Mononuclear cell (primary cell): ENCODE measurements around the gene SIDT1. TPM values are rescaled to one million over a fixed set of nuclear protein-coding genes. Genes with fewer than 3 reads are reported as not detected.

ENCODE experiments used
- H3K27me3 ChIP-seq: 2 replicates; pipeline ENCODE4 v1.6.0; 2011; ENCODE audit warnings: low read length, control low read depth; ENCODE audit not compliant: insufficient read depth
- H3K4me1 ChIP-seq: 2 replicates; pipeline ENCODE4 v1.5.1; 2011; ENCODE audit warnings: mild to moderate bottlenecking, low read length, control low read depth; ENCODE audit not compliant: insufficient read depth
- H3K4me3 ChIP-seq: 2 replicates; pipeline ENCODE4 v1.5.1; 2011; ENCODE audit warnings: mild to moderate bottlenecking, low read length, moderate library complexity
- H3K9me3 ChIP-seq: 2 replicates; pipeline ENCODE4 v1.5.1; 2011; ENCODE audit warnings: low read depth, mild to moderate bottlenecking, control low read depth, low read length
- total RNA-seq: library from RNA; depleted of rRNA; stranded (reverse); fragments of >200 nt; gene quantifications from one replicate; pipeline ENCODE4 v1.2.3, GENCODE V29; 2012

Gene SIDT1
- total RNA-seq, 1 donor: 38.5 TPM

DNA sequence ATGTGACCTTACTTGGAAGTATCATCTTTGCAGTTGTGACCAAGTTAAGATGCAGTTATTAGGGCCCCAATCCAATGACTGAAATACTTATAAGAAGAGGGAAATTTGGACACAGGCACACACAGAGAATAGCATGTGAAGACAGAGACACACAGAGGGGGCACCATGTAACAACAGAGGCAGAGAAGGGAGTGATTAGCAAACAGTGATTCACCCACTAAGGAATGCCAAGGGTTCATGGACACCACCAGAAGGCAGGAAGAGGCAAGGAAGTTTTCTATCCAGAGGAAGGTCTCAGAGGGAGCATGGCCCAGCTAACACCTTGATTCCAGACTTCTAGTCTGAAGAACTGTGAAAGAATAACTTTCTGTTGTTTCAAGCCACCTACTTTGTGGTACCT lies 25.0 kb downstream of the SIDT1 start:
- H3K9me3 ChIP-seq: no peaks in the 10 kb centered on the region
- no peak overlapping the region for H3K4me3 ChIP-seq
- H3K4me1 ChIP-seq: peaks cover 18% of the 10 kb centered on the region
- H3K27me3 ChIP-seq: no peaks in the 10 kb centered on the region

DNA sequence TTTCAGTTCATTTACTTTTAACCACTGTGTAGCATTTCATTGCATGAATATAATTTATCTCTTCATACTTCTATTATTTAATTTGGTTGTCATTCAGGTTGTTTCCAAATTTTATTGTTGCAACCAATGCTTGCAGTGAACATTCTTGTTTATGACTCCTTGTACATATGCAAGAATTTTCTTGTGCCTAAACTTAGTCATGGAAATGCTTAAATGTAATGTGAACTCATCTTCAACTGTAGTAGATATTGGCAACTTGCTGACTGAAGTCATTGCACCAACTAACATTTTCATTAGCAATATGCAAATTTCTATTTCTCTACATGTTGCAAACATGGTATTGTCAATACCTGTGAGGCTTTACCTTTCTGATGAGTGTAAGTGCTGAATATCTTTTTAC lies 26.7 kb downstream of the SIDT1 start:
- Histone ChIP-seq H3K4me1 (peaks cover 18% of the 10 kb centered on the region), H3K4me3 (no peak overlapping the region), H3K27me3 (no peaks in the 10 kb centered on the region), H3K9me3 (no peaks in the 10 kb centered on the region)

DNA sequence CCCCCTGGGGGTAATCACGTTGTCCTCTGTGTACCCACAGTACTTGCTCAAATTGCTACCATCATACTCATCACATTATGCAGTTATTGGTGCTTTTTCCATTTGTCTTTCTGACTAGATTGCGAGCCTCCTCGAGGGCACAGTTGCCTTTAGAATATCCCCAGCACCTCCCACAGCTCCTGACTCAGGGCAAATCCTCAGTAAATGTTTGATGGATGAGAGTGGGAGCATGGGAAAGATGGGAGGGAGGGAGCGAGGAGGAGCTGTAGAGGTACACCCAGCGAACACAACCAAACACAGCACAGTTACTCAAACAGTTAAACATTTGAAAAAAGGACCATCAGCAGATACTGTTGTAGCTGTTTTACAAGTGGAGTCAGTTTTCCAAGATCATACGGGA lies 27.9 kb downstream of the SIDT1 start:
- H3K27me3 ChIP-seq: no peaks in the 10 kb centered on the region
- H3K4me3 ChIP-seq: no peak overlapping the region
- no peaks in the 10 kb centered on the region for H3K9me3 ChIP-seq
- peaks cover 18% of the 10 kb centered on the region for H3K4me1 ChIP-seq

DNA sequence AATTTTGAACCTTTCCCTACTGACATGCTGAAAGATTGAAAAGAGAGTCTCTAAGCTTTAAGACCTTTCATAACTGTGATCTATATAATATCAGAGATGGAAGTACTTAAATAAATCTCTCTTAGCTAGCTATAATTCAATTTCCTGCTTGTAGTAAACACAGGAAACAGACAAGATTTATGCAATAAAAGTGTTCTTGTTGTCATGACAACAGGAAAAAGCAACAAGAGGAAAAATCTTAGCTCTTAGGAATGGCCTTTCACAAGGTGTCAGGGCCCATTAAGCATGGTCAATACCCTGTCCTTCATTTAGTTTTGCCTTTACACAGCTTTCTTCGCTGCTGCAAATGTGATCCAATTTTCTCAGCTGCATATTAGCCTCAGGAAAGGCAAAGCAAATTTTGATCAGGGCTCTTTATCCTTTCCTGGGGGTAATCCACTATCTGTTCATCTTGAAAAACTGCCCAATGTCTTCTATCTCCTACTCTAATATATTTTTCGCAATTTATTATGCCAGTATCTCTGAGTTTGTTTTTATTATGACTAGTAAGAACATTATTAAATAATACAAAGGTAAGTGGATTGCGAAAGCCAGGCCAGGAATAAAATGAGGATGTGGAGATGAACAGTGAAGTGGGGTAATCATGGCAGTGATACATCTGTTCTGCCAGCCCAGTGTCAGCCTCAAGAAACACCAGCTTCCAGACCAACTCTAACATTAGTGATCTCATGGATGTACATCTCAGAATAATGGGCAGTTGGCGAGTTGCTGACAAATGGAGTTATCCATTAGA lies 28.7 kb downstream of the SIDT1 start:
- H3K4me1 ChIP-seq: peaks cover 18% of the 10 kb centered on the region
- no peaks in the 10 kb centered on the region for H3K27me3 ChIP-seq
- no peaks in the 10 kb centered on the region for H3K9me3 ChIP-seq
- H3K4me3 ChIP-seq: no peak overlapping the region

GRCh38 chr3:113565555-113565954 lies 33.2 kb downstream of the SIDT1 start:
- Histone ChIP-seq H3K9me3 (no peaks in the 10 kb centered on the region), H3K27me3 (no peaks in the 10 kb centered on the region), H3K4me1 (peaks cover 11% of the 10 kb centered on the region), H3K4me3 (no peak overlapping the region)

DNA sequence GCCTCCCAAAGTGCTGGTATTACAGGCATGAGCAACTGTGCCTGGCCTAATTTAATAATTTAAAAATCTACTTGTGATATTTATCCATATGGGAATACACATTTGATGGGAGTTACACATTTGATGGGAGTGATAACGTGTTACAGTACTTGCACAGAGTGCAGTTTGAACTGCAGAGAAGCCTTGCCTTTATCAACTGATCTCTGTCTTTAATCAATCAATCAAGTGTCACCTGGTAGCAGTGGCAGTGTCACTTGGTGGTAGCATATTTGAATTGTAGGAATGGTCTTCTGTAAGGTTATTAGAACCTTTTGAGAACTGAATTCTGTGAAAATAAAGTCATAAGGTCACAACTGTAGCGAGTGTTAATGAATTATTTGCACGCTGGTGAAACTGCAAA lies 37.8 kb downstream of the SIDT1 start:
- Histone ChIP-seq H3K4me1 (no peaks in the 10 kb centered on the region), H3K9me3 (no peaks in the 10 kb centered on the region), H3K4me3 (no peak overlapping the region), H3K27me3 (no peaks in the 10 kb centered on the region)

DNA sequence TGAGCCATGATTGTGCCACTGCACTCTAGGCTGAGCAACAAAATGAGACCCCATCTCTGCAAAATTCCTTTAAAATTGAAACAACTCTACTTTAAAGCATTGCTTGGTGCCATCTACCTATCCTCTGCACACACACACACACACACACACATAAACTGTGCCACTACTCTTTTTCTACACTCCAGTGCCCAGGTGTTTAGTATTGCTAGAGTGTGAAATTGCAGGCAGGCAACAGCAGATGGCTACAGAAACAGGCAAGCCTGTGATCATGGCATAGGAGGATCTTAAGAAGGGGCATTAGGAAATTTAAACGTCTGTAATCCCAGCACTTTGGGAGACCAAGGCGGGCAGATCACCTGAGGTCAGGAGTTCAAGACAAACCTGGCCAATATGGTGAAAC lies 39.0 kb downstream of the SIDT1 start:
- Histone ChIP-seq H3K4me3 (no peak overlapping the region), H3K9me3 (no peaks in the 10 kb centered on the region), H3K4me1 (no peaks in the 10 kb centered on the region), H3K27me3 (no peaks in the 10 kb centered on the region)

DNA sequence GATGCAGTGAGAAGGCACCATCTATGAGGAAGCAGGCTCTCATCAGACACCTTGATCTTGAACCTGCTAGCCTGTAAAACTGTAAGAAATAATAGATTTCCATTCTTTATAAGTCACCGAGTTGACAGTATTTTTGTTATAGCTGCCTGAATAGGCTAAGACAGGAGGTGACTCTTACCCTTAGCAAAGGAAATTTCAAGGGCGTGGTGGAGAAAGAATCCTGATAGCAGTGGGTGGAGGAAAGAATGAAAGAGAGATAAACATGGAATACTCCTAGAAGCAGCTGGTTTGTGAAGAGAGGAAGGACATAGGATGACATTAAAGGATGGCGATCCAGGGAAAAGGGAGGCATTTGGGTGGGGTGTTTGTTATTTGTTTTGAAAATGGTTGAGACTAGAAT lies 41.4 kb downstream of the SIDT1 start:
- Histone ChIP-seq H3K4me3 (no peak overlapping the region), H3K9me3 (no peaks in the 10 kb centered on the region), H3K4me1 (no peaks in the 10 kb centered on the region), H3K27me3 (no peaks in the 10 kb centered on the region)

GRCh38 chr3:113574213-113574612 lies 41.9 kb downstream of the SIDT1 start:
- no peaks in the 10 kb centered on the region for H3K27me3 ChIP-seq
- H3K4me3 ChIP-seq: no peak overlapping the region
- H3K9me3 ChIP-seq: no peaks in the 10 kb centered on the region
- H3K4me1 ChIP-seq: no peaks in the 10 kb centered on the region

GRCh38 chr3:113575206-113575605 lies 42.9 kb downstream of the SIDT1 start:
- Histone ChIP-seq H3K27me3 (no peaks in the 10 kb centered on the region), H3K9me3 (no peaks in the 10 kb centered on the region), H3K4me1 (no peaks in the 10 kb centered on the region), H3K4me3 (no peak overlapping the region)

- Histone ChIP-seq H3K4me3 (no peak overlapping the region), H3K27me3 (no peaks in the 10 kb centered on the region), H3K4me1 (no peaks in the 10 kb centered on the region), H3K9me3 (no peaks in the 10 kb centered on the region)
Measured at GRCh38 chr3:113585228-113585627, 52.9 kb downstream of the SIDT1 start.

- Histone ChIP-seq H3K27me3 (no peaks in the 10 kb centered on the region), H3K9me3 (no peaks in the 10 kb centered on the region), H3K4me3 (no peak overlapping the region), H3K4me1 (no peaks in the 10 kb centered on the region)
Measured at GRCh38 chr3:113585720-113586119, 53.4 kb downstream of the SIDT1 start.

GRCh38 chr3:113588806-113589205 lies 56.5 kb downstream of the SIDT1 start:
- Histone ChIP-seq H3K9me3 (no peaks in the 10 kb centered on the region), H3K4me1 (no peaks in the 10 kb centered on the region), H3K4me3 (no peak overlapping the region), H3K27me3 (no peaks in the 10 kb centered on the region)

DNA sequence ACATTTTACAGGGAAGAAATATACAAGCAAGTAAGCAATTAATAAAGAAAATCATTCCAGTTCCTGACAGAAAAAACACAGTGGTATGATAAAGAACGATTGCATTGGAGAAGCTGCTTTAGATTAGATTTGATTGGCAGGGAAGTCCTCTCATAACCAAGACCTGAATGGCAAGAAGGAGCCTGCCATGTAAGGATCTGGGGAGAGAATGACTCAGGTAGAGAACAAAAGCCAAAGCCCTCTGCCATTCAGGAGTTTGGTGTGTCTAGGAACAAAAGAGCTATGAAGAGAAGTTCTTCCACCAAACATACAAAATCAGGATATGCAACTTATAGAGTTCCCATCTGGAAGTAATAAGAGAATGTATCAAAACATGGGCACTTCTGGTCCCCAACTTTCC lies 57.6 kb downstream of the SIDT1 start:
- no peaks in the 10 kb centered on the region for H3K27me3 ChIP-seq
- no peaks in the 10 kb centered on the region for H3K9me3 ChIP-seq
- H3K4me3 ChIP-seq: no peak overlapping the region
- H3K4me1 ChIP-seq: no peaks in the 10 kb centered on the region

DNA sequence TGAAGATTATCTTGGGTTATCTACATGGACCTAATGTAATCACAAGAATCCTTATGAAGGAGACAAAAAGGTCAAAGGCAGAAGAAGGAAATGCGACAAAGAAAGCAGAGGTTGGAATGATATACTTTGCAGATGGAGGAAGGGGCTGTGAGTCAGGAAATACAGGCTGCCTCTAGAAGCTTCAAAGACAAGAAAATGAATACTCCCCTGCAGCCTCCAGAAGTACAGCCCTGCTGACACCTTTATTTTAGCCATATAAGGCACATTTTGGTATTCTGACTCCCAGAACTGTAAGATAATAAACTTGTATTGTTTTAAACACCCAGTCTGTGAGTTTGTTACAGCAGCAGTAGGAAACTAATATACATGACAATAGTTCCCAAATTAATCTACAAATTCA lies 58.6 kb downstream of the SIDT1 start:
- Histone ChIP-seq H3K27me3 (no peaks in the 10 kb centered on the region), H3K9me3 (no peaks in the 10 kb centered on the region), H3K4me3 (no peak overlapping the region), H3K4me1 (no peaks in the 10 kb centered on the region)

DNA sequence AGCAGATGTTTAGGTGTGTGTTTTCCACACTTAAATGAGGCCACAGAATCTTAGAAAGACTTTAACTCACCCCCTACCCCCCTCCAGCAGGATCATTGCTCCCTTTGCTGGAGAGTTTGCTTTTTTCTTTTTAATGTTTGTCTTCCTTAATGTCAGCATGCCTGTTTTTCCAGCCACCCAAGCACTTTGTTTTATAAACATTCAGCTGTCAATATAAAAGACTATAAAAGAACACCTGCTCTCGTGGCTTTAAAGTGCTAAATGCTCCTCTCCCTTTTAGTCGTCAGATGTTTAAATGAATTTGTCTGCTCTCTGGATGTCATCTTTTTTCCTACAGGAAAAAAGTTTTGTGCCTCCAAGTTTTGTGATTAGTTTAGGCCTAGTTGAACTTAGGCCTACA lies 61.7 kb downstream of the SIDT1 start:
- Histone ChIP-seq H3K9me3 (no peaks in the 10 kb centered on the region), H3K4me3 (no peak overlapping the region), H3K27me3 (no peaks in the 10 kb centered on the region), H3K4me1 (no peaks in the 10 kb centered on the region)
